ENCODE data around the gene TPRKB.

Gene TPRKB

GRCh38 chr2:73718851-73719621 is 18.1 kb downstream of the TPRKB start:
- no peak for TF ChIP-seq CTCF (IDR thresholded peaks at IDR 0.05)

GRCh38 chr2:73718421-73718820 is 18.7 kb downstream of the TPRKB start:
- no peak for TF ChIP-seq CTCF (IDR thresholded peaks at IDR 0.05)

- no peak for TF ChIP-seq CTCF (IDR thresholded peaks at IDR 0.05)
Measured at GRCh38 chr2:73717251-73717606, 19.9 kb downstream of the TPRKB start.

GRCh38 chr2:73716543-73717250 is 20.4 kb downstream of the TPRKB start:
- no peak for TF ChIP-seq CTCF (IDR thresholded peaks at IDR 0.05)

GRCh38 chr2:73714091-73714490 is 23.1 kb downstream of the TPRKB start:
- no peak for TF ChIP-seq CTCF (IDR thresholded peaks at IDR 0.05)

GRCh38 chr2:73708527-73708926 is 28.6 kb downstream of the TPRKB start:
- TF ChIP-seq CTCF (IDR thresholded peaks at IDR 0.05): no peak

GRCh38 chr2:73707636-73708035 is 29.5 kb downstream of the TPRKB start:
- no peak for TF ChIP-seq CTCF (IDR thresholded peaks at IDR 0.05)

Data from LNCAP (cell line).